HL-60 (cell line): ENCODE results near the gene OR8A1.

ENCODE experiments used
- CTCF ChIP-seq: IDR thresholded peaks from one replicate; pipeline ENCODE4 v1.5.1; 2011; ENCODE audit warnings: low read length, control low read depth, inconsistent platforms; ENCODE audit not compliant: insufficient read depth
- GABPA ChIP-seq: IDR thresholded peaks from 2 replicates; pipeline ENCODE4 v1.6.1; 2012; ENCODE audit warnings: low read depth
- POLR2AphosphoS5 ChIP-seq: IDR thresholded peaks from 2 replicates; pipeline ENCODE4 v1.6.1; 2012; ENCODE audit warnings: low read depth
- REST ChIP-seq: IDR thresholded peaks from 2 replicates; pipeline ENCODE4 v1.6.1; 2012; ENCODE audit warnings: low read depth; ENCODE audit not compliant: insufficient replicate concordance
- SPI1 ChIP-seq: IDR thresholded peaks from 2 replicates; pipeline ENCODE4 v1.6.1; 2012; ENCODE audit warnings: low read depth, mild to moderate bottlenecking, borderline replicate concordance

- TF ChIP-seq GABPA (no peak), CTCF (no peak), POLR2AphosphoS5 (no peak), REST (no peak), SPI1 (no peak)
Measured at GRCh38 chr11:124543554-124543953, 26.2 kb upstream of the OR8A1 start, which contains the start of gene OR8B12.
